OCI-LY3 (cell line): ENCODE results near the gene MACROD1.

Experiments used
- EZH2phosphoT487 ChIP-seq: fragments of 200-600 bp; shearing (Covaris generic); IDR thresholded peaks from 2 replicates; pipeline ENCODE4 v1.6.1; 2018; ENCODE audit warnings: antibody characterized with exemption, mixed run types, low read depth
- TF ChIP-seq, protein P1 (sequence below): fragments of 200-600, 300-600 bp; sonication (generic); IDR thresholded peaks from 2 replicates; pipeline ENCODE4 v1.5.1; 2014; ENCODE audit warnings: antibody characterized with exemption, low read length, low read depth

DNA sequence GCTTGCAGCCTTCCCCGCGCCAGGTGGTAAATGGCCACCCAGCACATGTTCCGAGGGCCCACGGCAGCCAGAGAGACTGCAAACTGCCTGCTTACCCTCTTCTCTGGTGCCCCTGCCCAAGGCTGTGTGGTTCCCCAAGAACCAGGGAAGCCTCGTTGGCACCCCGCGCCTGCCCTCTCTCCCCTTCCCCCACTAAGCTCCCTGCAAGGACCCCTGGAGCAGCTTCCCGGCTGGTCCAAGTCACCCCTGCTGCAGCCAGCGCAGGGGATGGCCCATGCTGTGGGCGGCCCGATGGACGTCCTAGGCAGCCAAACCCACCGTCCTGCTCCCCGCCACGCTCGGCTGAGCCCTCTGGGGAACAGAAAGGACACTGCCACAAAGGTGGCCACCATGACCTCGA lies 30.2 kb downstream of the MACROD1 start:
- TF ChIP-seq, protein P1, sequence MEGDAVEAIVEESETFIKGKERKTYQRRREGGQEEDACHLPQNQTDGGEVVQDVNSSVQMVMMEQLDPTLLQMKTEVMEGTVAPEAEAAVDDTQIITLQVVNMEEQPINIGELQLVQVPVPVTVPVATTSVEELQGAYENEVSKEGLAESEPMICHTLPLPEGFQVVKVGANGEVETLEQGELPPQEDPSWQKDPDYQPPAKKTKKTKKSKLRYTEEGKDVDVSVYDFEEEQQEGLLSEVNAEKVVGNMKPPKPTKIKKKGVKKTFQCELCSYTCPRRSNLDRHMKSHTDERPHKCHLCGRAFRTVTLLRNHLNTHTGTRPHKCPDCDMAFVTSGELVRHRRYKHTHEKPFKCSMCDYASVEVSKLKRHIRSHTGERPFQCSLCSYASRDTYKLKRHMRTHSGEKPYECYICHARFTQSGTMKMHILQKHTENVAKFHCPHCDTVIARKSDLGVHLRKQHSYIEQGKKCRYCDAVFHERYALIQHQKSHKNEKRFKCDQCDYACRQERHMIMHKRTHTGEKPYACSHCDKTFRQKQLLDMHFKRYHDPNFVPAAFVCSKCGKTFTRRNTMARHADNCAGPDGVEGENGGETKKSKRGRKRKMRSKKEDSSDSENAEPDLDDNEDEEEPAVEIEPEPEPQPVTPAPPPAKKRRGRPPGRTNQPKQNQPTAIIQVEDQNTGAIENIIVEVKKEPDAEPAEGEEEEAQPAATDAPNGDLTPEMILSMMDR: no peak
- no peak for TF ChIP-seq EZH2phosphoT487
